HepG2 (cell line): ENCODE data around the gene LRRC42. TPM values are rescaled to one million over a fixed set of nuclear protein-coding genes. Genes with fewer than 3 reads are reported as not detected.

Experiments
- CBX5 ChIP-seq: sonication (generic); formaldehyde crosslinking; IDR thresholded peaks from 2 replicates; pipeline ENCODE4 v1.4.0; 2020; ENCODE audit warnings: missing genetic modification reagents, borderline replicate concordance
- DR1 ChIP-seq: sonication (generic); formaldehyde crosslinking; IDR thresholded peaks from 2 replicates; pipeline ENCODE4 v1.8.0; 2021; ENCODE audit warnings: mild to moderate bottlenecking, missing genetic modification reagents, inconsistent platforms
- FOXC1 ChIP-seq: sonication (generic); formaldehyde crosslinking; IDR thresholded peaks from 2 replicates; pipeline ENCODE4 v1.8.0; 2022; ENCODE audit warnings: mild to moderate bottlenecking, missing genetic modification reagents, borderline replicate concordance
- HMG20A ChIP-seq: IDR thresholded peaks from 2 replicates; pipeline ENCODE4 v1.6.1; 2016; ENCODE audit warnings: borderline replicate concordance
- HNF4A ChIP-seq: sonication (generic); formaldehyde crosslinking; IDR thresholded peaks from 2 replicates; pipeline ENCODE4 v1.4.0; 2020; ENCODE audit warnings: missing genetic modification reagents
- ISL2 ChIP-seq: sonication (generic); formaldehyde crosslinking; IDR thresholded peaks from 2 replicates; pipeline ENCODE4 v1.5.0; 2020; ENCODE audit warnings: missing genetic modification reagents
- MIXL1 ChIP-seq: IDR thresholded peaks from 2 replicates; pipeline ENCODE4 v1.6.1; 2016
- MYPOP ChIP-seq: sonication (generic); formaldehyde crosslinking; IDR thresholded peaks from 2 replicates; pipeline ENCODE4 v1.8.1; 2023; ENCODE audit warnings: mild to moderate bottlenecking, moderate library complexity, missing genetic modification reagents
- RFXANK ChIP-seq: IDR thresholded peaks from 2 replicates; pipeline ENCODE4 v1.6.1; 2016
- ZNF563 ChIP-seq: sonication (generic); formaldehyde crosslinking; IDR thresholded peaks from 2 replicates; pipeline ENCODE4 v1.8.0; 2022; ENCODE audit warnings: mild to moderate bottlenecking, moderate library complexity, missing genetic modification reagents
- ZNF615 ChIP-seq: sonication (generic); formaldehyde crosslinking; IDR thresholded peaks from 2 replicates; pipeline ENCODE4 v1.5.0; 2020; ENCODE audit warnings: mild to moderate bottlenecking, missing genetic modification reagents, borderline replicate concordance
- ZNF777 ChIP-seq: sonication (generic); formaldehyde crosslinking; IDR thresholded peaks from 2 replicates; pipeline ENCODE4 v1.4.0; 2020; ENCODE audit warnings: missing genetic modification reagents
- ZNF850 ChIP-seq: sonication (generic); formaldehyde crosslinking; conservative IDR thresholded peaks from 2 replicates; pipeline ENCODE4 v1.9.0; 2021; ENCODE audit warnings: mild to moderate bottlenecking, missing genetic modification reagents
- polyA plus RNA-seq, 8 experiments: library from polyadenylated mRNA; depleted of rRNA in 3 of 8; stranded (reverse) in 7 of 8; unstranded in 1 of 8; fragments of >200 nt; fragmentation: Illumina TruSeq in 4 of 8; extraction: Trizol in 4 of 8; gene quantifications; 2 replicates each; pipeline versions ENCODE4 v1.2.1 to v1.2.3, GENCODE V29; 2011 to 2016; ENCODE audit warnings: low read depth in 4 of 8, missing spikeins in 1 of 8, mixed read lengths in 1 of 8; ENCODE audit not compliant: insufficient read depth in 1 of 8
- total RNA-seq, 5 experiments: library from RNA; depleted of rRNA; stranded (reverse); fragments of >200 nt; fragmentation: Illumina TruSeq; extraction: Trizol; gene quantifications; 2 replicates each; pipeline ENCODE4 v1.2.3, GENCODE V29; 2016; ENCODE audit warnings: low read depth in 1 of 5
- TF ChIP-seq, protein P1 (sequence below): sonication (generic); formaldehyde crosslinking; conservative IDR thresholded peaks from 2 replicates; pipeline ENCODE4 v1.8.0; 2022; ENCODE audit warnings: mild to moderate bottlenecking, moderate library complexity, missing genetic modification reagents
- TF ChIP-seq, protein P2 (sequence below): sonication (generic); formaldehyde crosslinking; IDR thresholded peaks from 2 replicates; pipeline ENCODE4 v1.4.0; 2020; ENCODE audit warnings: missing genetic modification reagents
- TF ChIP-seq, protein P3 (sequence below): sonication (generic); formaldehyde crosslinking; IDR thresholded peaks from 2 replicates; pipeline ENCODE4 v1.4.0; 2020; ENCODE audit warnings: missing genetic modification reagents, borderline replicate concordance
- TF ChIP-seq, protein P4 (sequence below): sonication (generic); formaldehyde crosslinking; IDR thresholded peaks from 2 replicates; pipeline ENCODE4 v1.9.0; 2022; ENCODE audit warnings: low read depth, missing genetic modification reagents

The LRRC42 gene
- total and polyA plus RNA-seq, 2 of the 13 experiments (the other 11 are each of a cell fraction or from before 2014, with no cell fraction given) = 30.6 to 43.6 TPM

DNA sequence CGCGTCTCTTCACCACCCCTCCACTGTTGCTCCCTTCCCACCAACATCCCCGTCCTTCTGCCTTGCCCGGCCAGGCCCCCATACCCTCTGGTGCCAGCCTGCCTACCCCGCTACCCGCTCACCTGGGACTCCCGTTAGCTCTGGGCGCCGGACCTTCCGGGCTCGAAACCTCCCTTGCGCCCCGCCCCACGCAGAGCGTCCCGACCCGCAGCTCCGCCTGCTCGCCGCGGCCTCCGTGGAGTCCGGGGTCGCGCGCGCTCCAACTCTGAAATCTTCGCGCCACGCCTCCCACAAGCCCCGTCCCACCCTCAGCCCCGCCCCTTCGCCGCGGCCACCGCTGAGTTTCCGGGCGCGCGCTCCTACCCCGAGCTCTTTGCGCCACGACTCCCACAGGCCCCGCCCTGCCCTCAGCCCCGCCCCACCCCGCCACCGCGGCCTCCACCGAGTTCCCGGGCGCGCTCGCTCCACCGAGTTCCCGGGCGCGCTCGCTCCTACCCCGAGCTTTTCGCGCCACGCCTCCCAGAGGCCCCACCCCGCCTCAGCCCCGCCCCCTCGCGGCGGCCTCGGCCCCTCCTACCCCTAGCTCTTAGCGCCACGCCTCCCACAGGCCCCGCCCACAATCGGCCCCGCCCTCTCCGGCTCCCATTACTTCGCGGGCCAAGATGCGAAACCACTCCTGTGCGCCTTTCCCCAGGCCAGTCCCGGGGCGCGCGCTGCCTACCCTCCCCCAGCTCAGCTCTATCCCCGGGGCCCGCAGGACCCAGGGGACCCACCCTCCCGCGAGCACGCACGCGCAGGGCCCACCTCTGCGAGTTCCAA lies 508 bp upstream of the LRRC42 start, which contains the start of gene IFT25 (continued):
- peak; percentile 73; the same call in 1 of the 2 replicates for TF ChIP-seq ZNF563 (CRISPR knock-in tag)
- TF ChIP-seq ZNF777 = peak; percentile 52; the same call in 1 of the 2 replicates
- TF ChIP-seq HMG20A (CRISPR knock-in tag) = no peak
- peak; percentile 14; the same call in 1 of the 2 replicates for TF ChIP-seq HNF4A (CRISPR knock-in tag)
- TF ChIP-seq, protein P1, sequence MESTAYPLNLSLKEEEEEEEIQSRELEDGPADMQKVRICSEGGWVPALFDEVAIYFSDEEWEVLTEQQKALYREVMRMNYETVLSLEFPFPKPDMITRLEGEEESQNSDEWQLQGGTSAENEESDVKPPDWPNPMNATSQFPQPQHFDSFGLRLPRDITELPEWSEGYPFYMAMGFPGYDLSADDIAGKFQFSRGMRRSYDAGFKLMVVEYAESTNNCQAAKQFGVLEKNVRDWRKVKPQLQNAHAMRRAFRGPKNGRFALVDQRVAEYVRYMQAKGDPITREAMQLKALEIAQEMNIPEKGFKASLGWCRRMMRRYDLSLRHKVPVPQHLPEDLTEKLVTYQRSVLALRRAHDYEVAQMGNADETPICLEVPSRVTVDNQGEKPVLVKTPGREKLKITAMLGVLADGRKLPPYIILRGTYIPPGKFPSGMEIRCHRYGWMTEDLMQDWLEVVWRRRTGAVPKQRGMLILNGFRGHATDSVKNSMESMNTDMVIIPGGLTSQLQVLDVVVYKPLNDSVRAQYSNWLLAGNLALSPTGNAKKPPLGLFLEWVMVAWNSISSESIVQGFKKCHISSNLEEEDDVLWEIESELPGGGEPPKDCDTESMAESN (CRISPR knock-in tag) = no peak; the same call in 1 of the 2 replicates
- no peak for TF ChIP-seq RFXANK (CRISPR knock-in tag)
- TF ChIP-seq MYPOP (CRISPR knock-in tag) = peak; percentile 69; the same call in 1 of the 2 replicates
- no peak for TF ChIP-seq ZNF850
- TF ChIP-seq CBX5 (CRISPR knock-in tag) = no peak
- TF ChIP-seq FOXC1 (CRISPR knock-in tag) = 0 out of 2 replicates have a peak, but pooled peaks have one; percentile 17
- TF ChIP-seq, protein P2, sequence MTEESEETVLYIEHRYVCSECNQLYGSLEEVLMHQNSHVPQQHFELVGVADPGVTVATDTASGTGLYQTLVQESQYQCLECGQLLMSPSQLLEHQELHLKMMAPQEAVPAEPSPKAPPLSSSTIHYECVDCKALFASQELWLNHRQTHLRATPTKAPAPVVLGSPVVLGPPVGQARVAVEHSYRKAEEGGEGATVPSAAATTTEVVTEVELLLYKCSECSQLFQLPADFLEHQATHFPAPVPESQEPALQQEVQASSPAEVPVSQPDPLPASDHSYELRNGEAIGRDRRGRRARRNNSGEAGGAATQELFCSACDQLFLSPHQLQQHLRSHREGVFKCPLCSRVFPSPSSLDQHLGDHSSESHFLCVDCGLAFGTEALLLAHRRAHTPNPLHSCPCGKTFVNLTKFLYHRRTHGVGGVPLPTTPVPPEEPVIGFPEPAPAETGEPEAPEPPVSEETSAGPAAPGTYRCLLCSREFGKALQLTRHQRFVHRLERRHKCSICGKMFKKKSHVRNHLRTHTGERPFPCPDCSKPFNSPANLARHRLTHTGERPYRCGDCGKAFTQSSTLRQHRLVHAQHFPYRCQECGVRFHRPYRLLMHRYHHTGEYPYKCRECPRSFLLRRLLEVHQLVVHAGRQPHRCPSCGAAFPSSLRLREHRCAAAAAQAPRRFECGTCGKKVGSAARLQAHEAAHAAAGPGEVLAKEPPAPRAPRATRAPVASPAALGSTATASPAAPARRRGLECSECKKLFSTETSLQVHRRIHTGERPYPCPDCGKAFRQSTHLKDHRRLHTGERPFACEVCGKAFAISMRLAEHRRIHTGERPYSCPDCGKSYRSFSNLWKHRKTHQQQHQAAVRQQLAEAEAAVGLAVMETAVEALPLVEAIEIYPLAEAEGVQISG (CRISPR knock-in tag) = peak; percentile 27; the same call in 1 of the 2 replicates
- TF ChIP-seq DR1 = peak; percentile 60; the same call in 1 of the 2 replicates
- TF ChIP-seq, protein P3, sequence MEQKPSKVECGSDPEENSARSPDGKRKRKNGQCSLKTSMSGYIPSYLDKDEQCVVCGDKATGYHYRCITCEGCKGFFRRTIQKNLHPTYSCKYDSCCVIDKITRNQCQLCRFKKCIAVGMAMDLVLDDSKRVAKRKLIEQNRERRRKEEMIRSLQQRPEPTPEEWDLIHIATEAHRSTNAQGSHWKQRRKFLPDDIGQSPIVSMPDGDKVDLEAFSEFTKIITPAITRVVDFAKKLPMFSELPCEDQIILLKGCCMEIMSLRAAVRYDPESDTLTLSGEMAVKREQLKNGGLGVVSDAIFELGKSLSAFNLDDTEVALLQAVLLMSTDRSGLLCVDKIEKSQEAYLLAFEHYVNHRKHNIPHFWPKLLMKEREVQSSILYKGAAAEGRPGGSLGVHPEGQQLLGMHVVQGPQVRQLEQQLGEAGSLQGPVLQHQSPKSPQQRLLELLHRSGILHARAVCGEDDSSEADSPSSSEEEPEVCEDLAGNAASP (CRISPR knock-in tag) = no peak
- TF ChIP-seq, protein P4, sequence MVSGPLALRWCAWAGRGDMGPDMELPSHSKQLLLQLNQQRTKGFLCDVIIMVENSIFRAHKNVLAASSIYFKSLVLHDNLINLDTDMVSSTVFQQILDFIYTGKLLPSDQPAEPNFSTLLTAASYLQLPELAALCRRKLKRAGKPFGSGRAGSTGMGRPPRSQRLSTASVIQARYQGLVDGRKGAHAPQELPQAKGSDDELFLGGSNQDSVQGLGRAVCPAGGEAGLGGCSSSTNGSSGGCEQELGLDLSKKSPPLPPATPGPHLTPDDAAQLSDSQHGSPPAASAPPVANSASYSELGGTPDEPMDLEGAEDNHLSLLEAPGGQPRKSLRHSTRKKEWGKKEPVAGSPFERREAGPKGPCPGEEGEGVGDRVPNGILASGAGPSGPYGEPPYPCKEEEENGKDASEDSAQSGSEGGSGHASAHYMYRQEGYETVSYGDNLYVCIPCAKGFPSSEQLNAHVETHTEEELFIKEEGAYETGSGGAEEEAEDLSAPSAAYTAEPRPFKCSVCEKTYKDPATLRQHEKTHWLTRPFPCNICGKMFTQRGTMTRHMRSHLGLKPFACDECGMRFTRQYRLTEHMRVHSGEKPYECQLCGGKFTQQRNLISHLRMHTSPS = peak; percentile 53; the same call in 1 of the 2 replicates
- 0 out of 2 replicates have a peak, but pooled peaks have one; percentile 18 for TF ChIP-seq ISL2 (CRISPR knock-in tag)
- TF ChIP-seq ZNF615 (CRISPR knock-in tag) = no peak
- TF ChIP-seq MIXL1 (CRISPR knock-in tag) = no peak
